GM21619 (cell line): ENCODE measurements around the gene MAN2B2.

Experiments used
- ATAC-seq: cut with Tn5 transposase; IDR thresholded peaks from one replicate; pipeline ENCODE4 v1.9.1; 2021; ENCODE audit not compliant: unreplicated experiment

MAN2B2 gene

DNA sequence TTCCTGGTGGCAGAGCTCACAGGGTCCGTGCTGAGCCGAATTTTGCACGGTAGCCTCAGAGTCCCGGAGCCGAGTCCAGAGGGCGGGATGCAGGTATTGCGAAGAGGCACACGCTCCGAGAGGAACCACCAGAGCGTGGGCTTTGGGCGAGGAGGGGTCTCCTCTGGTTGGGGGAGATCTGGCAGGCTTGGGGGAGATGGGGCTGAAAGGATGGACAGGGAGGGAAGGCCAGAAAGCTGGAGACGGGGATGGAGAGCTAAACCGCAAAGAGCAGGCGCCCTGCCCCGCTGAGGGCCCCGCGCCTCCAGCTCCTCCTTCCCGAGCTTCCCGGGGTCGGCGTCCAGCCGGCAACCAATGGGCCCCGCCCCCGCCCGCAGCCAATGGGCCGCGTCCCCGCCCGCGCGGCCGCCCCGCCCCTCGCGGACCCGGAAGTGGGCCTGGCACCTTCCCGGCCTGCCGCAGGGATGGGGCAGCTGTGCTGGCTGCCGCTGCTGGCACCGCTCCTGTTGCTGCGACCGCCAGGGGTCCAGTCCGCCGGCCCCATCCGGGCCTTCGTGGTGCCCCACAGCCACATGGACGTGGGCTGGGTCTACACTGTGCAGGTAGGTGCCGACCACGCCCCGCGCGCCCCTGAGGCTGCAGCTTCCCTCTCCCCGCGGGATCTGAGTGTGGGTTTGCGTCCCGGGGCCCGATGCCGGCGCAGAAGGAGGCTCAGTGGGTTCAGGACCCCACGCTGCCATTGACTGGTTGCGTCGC is at the start of gene MAN2B2:
MAN2B2 (plus strand) TSS at position 443 of the 756 bp plus-strand sequence; CDS start at position 465, 22 bp downstream.
- peak; percentile 92 for ATAC-seq

- ATAC-seq: no peak
Measured at GRCh38 chr4:6525474-6525873, 49.5 kb upstream of the MAN2B2 start.

GRCh38 chr4:6526156-6526555 is 48.8 kb upstream of the MAN2B2 start:
- ATAC-seq: no peak

GRCh38 chr4:6526671-6527091 is 48.3 kb upstream of the MAN2B2 start:
- ATAC-seq: no peak

DNA sequence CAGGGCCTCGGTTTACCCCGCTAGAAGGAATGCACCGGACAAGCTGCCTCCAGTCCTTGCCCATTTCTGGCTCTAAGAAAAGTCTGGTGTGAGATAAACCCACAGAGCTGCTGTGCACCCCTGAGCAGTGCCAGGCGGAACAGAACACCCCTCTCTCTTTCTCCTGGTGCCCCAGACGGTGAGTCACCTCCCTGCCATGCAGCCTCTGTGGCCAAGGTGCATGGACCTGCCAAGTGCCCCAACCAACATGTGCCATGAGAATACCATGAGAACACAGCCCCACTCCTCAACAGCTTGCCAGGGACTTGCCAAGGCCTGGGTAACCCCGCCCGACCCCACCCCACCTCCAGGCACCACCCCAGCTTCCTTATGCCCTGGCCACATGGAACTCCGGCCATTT is 47.7 kb upstream of the MAN2B2 start:
- no peak for ATAC-seq

DNA sequence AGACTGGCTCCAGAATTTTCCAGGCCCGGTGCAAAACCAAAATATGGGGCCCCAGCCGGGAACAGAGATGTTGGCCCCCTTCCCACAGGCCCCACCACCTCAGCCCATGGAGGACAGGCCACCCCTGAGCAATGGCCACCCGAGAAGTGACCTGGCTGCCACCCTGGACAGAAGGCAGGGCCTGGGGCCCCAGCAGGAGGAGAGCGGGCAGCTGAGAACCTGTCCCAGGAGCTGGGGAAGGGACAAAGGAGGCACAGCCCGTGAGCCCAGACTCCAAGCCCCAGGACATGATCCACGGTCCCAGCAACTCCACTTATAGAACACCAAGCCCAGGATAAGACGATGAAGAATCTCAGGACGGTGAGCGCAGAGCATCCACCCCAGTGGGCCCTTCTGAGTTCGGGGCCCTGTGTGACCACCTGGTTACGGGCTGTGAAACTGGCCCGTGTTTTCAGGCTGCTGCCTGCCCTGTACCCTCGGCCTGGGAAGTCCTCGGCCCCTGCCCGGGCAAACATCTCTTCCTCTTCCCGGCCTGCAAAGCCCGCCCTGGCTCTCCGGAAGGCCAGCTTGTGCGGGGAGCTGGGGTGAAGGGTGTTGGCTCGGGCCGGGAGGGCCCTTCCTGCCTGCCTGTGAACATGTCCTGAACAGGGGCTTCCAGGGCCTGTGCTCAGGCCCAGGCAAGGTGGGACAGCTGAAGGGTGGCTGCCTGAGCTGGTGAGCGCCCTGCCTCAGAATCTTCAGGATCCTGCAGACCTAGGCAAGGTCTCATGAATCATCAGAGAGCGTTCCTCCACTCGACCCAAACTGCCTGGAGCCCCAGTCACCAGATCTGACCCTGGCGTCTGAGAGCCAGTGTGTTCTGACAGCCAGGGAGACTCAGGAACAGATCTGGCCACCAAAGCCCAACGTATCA is 47.0 kb upstream of the MAN2B2 start:
- ATAC-seq: no peak

GRCh38 chr4:6529021-6529420 is 46.0 kb upstream of the MAN2B2 start:
- no peak for ATAC-seq

DNA sequence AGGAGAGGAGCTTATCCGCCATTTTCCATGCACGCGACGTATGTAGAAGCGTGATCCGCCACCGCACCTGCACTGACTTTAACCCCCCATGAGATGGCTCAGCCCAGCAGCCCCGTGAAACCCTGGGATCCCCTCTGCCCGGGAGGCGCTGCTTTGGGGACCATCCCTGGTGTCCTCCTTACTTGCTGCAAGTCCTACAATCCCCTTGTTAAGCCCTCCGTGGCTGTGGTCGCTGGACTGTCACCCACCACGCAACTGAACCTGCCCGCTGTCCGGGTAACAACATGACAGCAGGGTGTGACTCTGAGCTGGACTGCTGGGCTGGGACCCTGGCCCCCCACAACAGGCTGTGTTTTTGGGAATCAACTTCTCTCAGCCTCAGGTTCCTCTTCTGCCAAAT is 44.7 kb upstream of the MAN2B2 start:
- no peak for ATAC-seq

DNA sequence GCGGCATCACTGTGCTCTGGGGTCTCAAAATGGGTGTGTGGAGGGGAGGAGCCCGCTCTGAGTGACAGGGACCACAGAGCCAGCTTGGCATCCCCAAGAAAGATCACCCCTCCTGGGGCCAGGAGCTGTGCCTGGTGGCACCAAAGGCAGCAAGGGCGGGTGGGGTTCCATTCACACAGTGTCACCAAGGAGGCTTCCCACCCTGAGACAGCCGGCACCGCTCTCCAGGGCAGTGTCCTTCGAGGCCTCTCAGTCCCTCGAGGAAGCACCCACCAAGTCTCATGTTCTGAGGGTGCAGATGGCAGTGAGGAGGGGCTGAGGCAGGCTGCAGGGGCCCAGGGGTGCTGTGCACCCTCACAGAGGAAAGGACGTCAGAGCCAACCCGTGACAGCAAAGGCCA is 44.0 kb upstream of the MAN2B2 start:
- no peak for ATAC-seq

DNA sequence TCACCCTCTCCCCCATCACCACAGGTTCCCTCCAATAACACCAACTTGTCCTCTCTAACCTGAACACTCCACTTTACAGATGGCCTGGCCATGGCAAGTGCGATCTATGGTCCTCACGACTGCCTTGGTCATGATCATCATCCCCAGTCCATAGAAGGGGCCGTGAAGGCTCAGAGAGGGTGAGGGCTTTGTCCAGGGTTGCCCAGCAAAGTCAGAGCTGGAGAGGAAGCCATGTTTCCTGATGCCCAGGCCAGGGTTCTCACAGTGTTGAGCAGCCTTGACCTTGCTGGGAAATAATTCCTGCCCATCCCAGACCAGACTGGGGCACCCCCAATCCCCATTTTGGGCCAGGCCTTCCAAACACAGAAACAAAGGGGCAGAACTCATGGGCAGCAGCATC is 42.9 kb upstream of the MAN2B2 start:
- ATAC-seq: no peak

DNA sequence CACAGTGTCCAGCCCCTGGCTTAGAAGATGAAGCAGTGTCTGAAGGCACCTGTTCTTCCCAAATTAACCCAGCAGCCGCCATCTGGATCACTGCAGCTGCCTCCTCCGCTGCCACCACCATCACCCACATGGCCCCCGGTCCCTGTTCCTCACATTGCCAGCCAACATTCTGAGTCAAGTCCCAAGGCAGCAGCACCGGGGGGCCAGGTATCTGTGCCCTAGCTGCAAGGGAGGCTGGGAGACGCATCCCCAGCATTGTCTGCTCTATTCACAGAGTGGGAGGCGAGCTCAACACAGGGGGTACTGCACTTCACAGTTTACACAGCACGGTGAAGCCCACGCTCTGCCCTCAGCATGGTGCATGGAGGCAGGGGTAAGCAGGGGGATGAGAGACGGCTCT is 42.3 kb upstream of the MAN2B2 start:
- no peak for ATAC-seq

DNA sequence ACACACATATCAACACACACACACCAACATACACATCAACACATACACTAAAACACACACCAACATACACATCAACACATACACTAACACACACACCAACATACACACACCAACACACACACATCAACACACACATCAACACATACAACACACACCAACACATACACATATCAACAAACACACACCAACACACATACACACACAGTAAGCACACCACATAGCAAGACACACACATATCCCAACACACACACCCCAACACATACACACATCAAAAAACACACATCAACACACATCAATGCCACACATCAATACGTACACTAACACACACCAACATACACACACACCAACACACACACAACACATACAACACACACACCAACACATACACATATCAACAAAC is 40.9 kb upstream of the MAN2B2 start:
- no peak for ATAC-seq

DNA sequence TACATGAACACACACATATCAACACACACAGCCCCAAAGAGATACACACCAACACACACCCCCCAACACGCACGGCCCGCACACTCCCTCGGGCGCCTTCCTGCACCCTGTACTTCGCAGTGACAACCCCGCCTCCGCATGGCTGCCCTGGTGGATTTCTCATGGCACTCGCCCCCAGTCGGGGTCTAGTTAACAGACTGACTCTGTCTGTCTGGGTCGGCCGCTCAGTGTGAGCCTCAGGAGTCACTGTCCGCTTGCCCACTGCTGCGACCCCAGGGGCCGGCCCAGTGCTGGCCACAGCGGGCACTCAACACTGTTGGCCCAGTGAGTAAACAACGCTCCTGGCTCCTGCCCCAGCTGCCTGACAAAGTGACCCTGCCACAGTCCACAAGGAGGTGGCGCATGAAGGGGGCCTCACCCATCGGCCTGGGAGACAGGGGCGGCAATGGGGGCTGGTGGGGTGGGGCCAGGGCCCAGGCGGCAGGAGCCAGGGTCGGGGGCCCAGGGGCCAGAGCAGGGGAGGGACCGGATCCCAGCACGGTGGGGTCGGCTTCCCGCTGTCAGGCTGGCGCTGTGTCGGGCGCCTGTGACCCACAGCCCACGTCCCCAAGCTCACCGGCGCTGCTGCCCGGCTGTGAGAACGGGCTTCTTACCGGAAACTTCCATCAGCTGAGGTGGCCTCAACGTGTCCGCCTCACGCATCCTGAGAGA is 40.2 kb upstream of the MAN2B2 start:
- ATAC-seq: no peak

DNA sequence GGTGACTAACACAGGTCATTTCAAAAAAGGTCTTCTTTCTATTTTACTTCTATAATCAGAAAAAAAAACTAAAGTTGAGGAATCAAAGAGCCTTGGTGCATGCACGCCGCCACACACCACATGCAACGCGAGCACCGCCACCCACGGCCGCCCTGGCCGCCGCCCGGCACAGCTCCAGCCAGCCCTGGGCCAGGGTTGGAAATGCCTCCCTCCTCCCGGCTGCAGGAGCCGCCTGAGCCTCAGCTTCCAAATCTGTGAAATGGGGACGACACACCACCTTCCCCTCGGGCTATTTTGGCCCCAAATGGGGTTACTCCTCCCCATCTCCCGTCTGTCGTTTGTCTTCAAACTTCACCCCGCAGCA is 39.7 kb upstream of the MAN2B2 start:
- ATAC-seq: no peak

DNA sequence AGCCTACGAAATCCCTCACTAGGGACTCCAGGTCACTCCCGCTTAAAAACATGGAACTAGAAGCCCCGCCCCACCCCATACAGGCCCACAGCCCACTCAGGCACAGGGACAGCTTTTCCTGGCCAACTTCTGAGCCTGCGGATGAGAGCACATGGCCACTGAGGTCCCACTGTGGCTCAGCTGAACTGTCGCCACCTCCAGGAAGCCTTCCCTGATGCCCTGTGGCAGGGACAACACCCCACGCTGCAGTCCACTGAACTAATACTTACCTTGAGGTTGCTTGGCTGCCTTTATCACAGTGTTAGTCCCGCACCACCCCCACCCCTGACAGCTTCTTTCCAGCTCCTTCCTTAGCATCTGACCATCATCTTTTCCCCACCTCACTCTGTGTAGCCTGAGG is 39.3 kb upstream of the MAN2B2 start:
- ATAC-seq: no peak

- ATAC-seq: no peak
Measured at GRCh38 chr4:6538111-6538510, 36.9 kb upstream of the MAN2B2 start.

DNA sequence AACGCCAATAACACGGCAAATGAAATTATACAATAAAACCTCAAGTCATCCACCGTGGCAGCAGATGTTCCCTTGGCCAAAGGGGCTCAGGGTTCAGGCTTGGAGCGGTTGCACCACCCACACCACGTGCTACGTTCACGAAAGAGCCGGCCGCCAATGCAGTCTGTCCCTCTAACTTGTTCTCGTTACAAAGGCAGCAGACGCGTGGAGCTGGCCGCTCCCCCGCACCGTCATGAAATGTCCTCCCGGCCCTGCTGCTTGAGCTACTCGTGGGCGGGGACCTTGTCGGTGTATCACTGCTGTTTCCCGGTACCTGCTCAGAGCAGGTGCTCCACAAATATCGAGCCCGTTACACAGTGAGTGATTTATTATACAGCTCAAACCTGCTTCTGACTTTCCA is 36.4 kb upstream of the MAN2B2 start:
- no peak for ATAC-seq

- no peak for ATAC-seq
Measured at GRCh38 chr4:6539009-6539764, 35.8 kb upstream of the MAN2B2 start.

- no peak for ATAC-seq
Measured at GRCh38 chr4:6540879-6541278, 34.1 kb upstream of the MAN2B2 start.

DNA sequence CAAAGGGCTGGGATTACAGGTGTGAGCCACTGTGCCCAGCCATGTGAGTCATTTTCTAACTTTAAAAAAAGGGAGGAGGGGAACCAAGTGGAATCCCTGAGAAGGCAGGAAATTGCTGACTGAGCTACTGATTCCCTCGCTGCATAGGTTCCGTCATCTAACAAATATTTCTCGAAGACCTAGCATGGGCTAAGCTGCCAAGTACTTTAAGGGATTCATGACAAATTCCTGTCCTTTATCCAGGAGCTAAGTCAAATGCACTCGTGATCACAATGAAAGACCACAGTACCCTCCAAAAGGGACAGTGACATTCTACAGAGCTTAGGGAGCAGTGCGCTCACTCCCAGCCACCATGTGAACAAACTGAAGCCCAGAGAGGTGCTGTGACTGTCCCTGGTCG is 33.2 kb upstream of the MAN2B2 start:
- no peak for ATAC-seq

- ATAC-seq: no peak
Measured at GRCh38 chr4:6542951-6543350, 32.0 kb upstream of the MAN2B2 start.
